GM13977 (cell line): ENCODE data around the gene PRF1.

Experiments
- DNase-seq: peaks from one replicate; pipeline ENCODE4 v3.0.0; 2012; ENCODE audit warnings: low spot score
- in situ Hi-C: fragments of 300-500 bp; cut with MboI; formaldehyde crosslinking; loops from one replicate; pipeline ENCODE4 v1.12.0; 2022; ENCODE audit warnings: low sequenced_read_pairs, low pct_unique_long_range_greater_than_20kb, mixed read lengths, inconsistent platforms; ENCODE audit not compliant: unreplicated experiment
- TF ChIP-seq, protein P1 (sequence below): IDR thresholded peaks from 2 replicates; pipeline ENCODE4 v1.5.1; 2012; ENCODE audit warnings: mild to moderate bottlenecking, control low read depth; ENCODE audit not compliant: insufficient read depth; ENCODE audit errors: extremely low read depth, missing control alignments

The PRF1 gene

GRCh38 chr10:70602665-70603448 is at the start of gene PRF1:
Gene PRF1, minus strand, starts transcription at chr10:70602741. Its CDS starts 1,839 bp downstream, at chr10:70600902.
- TF ChIP-seq, protein P1, sequence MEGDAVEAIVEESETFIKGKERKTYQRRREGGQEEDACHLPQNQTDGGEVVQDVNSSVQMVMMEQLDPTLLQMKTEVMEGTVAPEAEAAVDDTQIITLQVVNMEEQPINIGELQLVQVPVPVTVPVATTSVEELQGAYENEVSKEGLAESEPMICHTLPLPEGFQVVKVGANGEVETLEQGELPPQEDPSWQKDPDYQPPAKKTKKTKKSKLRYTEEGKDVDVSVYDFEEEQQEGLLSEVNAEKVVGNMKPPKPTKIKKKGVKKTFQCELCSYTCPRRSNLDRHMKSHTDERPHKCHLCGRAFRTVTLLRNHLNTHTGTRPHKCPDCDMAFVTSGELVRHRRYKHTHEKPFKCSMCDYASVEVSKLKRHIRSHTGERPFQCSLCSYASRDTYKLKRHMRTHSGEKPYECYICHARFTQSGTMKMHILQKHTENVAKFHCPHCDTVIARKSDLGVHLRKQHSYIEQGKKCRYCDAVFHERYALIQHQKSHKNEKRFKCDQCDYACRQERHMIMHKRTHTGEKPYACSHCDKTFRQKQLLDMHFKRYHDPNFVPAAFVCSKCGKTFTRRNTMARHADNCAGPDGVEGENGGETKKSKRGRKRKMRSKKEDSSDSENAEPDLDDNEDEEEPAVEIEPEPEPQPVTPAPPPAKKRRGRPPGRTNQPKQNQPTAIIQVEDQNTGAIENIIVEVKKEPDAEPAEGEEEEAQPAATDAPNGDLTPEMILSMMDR = no peak
- in situ Hi-C loops = no loop called here
- no peak for DNase-seq

GRCh38 chr10:70651661-70652060 is 49.1 kb upstream of the PRF1 start:
- DNase-seq = no peak
- TF ChIP-seq, protein P1 = no peak
- in situ Hi-C loops = no loop called here

GRCh38 chr10:70650718-70651117 is 48.2 kb upstream of the PRF1 start:
- in situ Hi-C loops = no loop called here
- DNase-seq = no peak
- TF ChIP-seq, protein P1 = no peak

DNA sequence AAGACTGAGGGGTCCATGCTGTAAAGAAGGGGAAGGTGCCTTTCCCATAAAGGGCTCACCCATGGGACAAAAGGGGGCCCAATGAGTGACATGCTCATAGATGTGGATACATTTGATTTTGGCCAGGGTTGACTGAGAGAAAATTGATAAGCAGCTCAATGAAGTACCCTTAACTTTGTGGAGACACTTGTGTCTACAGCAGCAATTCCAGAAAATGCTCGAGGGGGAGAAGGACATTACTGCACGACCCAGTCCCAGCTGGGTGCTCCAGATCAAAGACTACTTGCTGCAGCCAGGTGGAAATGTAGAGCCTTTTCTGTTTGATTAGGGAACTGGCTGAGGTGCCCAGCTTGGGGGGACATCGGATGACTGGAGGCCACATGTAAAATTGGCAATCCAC is 47.6 kb upstream of the PRF1 start:
- TF ChIP-seq, protein P1 = no peak
- DNase-seq = no peak
- in situ Hi-C loops = no loop called here

- TF ChIP-seq, protein P1 = no peak
- in situ Hi-C loops = no loop called here
- no peak for DNase-seq
Measured at GRCh38 chr10:70649526-70649925, 47.0 kb upstream of the PRF1 start.

- no peak for DNase-seq
- TF ChIP-seq, protein P1 = no peak
- in situ Hi-C loops = no loop called here
Measured at GRCh38 chr10:70648427-70648826, 45.9 kb upstream of the PRF1 start.
